Left colon (tissue), 2 donors: ENCODE data around the gene TGOLN2. TPM values are rescaled to one million over a fixed set of nuclear protein-coding genes. Genes with fewer than 3 reads are reported as not detected.
"Not testable (repeated sequence)": the region's sequence is repeated elsewhere in the genome, so short reads cannot be mapped to it uniquely, and the experiment has no call there.

Source experiments
- ATAC-seq: fragments of 200-7000 bp; cut with Tn5 transposase; one replicate; pipeline ENCODE4 v1.9.1; 2020; ENCODE audit warnings: mild to moderate bottlenecking, moderate library complexity
- DNase-seq, 2 donors: peaks; one replicate each; pipeline ENCODE4 v3.0.0-alpha.2; 2020
- intact Hi-C, 2 donors: fragments of 100-400 bp; cut with DNase I in 1 of 2; cut with micrococcal nuclease in 1 of 2; formaldehyde crosslinking; loops; one replicate each; pipeline versions ENCODE4 v1.11.2 to v1.14.0; 2022; cut with DNase I, micrococcal nuclease
- long read RNA-seq: library from polyadenylated mRNA; unstranded; transcript quantifications from one replicate; pipeline ENCODE4 v2.0.0, GENCODE V29; 2021
- total RNA-seq, 2 donors: library from RNA; stranded (reverse); fragmentation: NEBNext Ultra II Directional; extraction: Animal tissue kit (Norgen Biotek cat#: 25700); gene quantifications; one replicate each; pipeline ENCODE4 v1.2.1, GENCODE V29; 2021
- donor health status: DM: no; HTN: no; CAD: no.
- donor health status: DM: yes; HTN: yes; CAD: no.

TGOLN2 gene
- 100 to 1,000 TPM; 186 to 193 TPM for total RNA-seq
- long read RNA-seq, full-length matches to known transcripts, result 56 of 236 reads
- long read RNA-seq, partial matches to known transcripts, result 18 of 236 reads
- long read RNA-seq, other reads (novel, unspliced or antisense), result 162 of 236 reads

DNA sequence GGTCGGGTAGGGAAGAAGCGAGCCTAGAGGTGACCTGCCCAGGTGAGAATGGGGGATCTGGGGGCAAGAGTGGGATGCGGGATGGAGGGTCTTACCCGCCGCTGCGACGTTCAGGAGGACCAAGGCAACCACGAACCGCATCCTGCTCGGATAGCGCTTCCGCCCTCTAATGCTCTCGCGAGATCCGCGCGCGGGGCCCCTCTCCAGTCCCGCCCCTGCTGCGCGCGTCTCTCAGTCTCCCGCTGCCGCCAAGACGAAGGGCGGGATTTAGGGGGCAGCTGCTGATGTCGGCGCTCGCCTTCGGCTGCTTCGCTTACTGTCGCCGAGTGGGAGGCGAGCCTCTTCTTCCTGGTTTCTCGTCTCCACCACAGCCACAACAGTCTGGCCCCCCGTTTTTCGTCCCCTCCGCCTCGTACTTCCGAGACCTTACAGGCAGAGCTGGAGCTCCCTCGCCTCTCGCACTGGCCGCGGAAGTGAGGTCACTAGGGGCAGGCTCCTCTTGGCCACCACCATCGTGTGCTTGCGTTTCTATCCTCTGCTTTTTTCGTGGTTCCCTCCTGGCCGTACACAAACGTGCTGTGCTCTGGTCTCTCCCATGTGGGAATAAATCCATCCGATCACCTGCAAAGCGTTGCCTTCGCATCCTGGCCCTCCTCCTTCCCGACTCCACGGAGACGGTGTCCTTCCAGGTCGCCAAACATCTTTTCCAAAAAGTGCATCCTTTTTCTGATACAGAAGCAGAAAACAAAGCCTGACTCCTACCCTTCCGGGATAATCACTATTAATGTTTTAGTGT, at the start of gene TGOLN2:
Gene TGOLN2 (minus strand): TSS at position 168 of the 796 bp plus-strand sequence. CDS start 27 bp downstream, at position 141.
- DNase-seq (peak; percentile 93 to 97), ATAC-seq (peak; percentile 84)
- intact Hi-C loops, result no loop called here

DNA sequence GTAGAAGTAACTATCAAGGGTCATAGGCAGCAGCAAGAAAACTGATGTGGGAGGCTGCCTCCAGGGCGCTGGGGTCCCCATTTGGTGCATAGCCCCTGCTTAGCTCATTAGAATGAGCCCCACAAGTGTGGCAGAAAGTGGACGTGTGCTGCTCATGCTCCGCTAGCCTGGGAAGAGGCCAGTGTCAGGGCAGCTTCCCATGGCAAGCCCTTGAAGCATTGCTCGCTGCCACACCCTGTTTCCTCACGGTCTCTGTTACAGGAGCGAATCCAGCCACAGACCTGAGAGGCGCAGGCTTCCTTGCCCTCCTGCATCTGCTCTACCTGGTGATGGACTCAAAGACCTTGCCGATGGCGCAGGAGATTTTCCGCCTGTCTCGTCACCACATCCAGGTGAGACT, 49.3 kb upstream of the TGOLN2 start:
- no peak for DNase-seq
- intact Hi-C loops, result no loop called here

DNA sequence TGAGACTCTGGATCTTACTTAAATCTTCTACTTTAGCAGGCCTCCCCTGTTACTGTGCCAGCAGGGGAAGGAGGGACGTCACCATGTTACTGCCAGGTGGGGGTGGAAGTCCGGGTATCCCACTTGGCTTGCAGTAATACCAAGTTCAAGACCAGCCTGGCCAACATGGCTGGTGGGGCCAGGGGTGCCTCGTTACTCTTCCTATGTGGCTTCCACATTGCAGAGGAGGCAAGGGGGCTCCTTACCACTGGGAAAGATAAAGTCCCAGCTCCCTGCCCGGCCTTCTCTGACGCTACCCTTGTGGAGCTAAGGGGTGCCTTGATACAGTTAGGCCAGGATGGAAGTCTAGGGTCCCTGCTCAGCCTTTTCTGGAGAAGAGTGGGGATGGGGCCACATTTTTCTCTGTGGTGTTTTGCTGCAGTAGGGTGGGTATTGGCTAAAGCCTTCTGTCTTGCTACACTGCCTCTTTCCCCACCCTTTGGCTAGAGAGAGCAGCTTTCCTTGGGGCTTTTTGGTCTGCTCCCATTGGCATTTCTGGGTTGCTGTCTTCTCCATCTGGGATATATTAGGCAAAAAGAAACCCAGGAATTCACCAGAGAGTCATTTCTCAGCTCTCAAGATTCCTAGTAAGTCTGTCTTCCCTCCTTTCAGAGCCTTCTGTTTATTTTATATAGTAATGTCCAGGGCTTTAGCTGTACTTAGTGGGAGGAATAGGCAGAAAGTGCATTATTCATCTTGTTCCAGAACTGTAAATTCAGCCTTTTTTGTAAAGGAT, 48.7 kb upstream of the TGOLN2 start:
- DNase-seq (no peak), ATAC-seq (no peak)
- intact Hi-C loops, result no loop called here

More for the DNA sequence above, 49.3 kb upstream of the TGOLN2 start:
- no peak for ATAC-seq

DNA sequence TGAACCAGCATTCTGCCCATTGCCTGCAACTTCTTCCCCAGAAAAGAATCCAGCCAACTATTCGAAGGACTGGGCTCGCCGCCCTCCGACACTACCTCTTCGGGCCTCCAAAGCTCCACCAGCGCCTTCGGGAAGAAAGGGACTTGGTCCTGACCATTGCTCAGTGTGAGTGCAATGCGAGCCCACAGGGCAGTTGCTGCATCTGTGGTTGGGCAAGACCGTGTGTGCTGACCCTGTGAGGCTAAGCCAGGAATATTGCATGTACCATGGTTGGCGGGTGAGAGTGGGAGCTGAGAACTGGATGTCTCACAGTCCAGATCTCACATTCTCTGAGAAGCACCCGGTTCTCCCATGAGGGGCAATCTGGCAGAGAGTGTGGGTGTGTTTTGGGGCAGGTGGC, 43.3 kb upstream of the TGOLN2 start:
- no peak for ATAC-seq
- intact Hi-C loops, result no loop called here
- no peak for DNase-seq

DNA sequence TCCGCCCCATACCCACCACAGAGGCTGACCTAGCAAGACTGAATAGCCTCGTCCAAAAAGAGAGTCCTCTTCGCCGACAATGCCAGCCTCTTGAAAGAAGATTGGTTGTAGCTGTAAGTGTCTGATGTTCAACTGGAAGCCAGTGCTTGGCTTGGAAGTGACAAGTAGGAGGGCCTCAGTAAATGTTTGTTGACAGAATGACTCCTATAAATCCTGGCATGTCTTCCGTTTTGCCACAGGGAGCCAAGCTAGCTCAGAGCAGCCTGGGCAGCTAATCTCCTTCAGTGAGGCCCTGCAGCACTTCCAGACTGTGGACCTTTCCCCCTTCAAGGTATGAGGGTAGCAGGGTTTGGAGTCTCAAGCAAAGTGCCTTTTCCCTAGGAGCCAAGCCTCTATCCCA, 41.7 kb upstream of the TGOLN2 start:
- DNase-seq (no peak), ATAC-seq (peak; percentile 95)

DNA sequence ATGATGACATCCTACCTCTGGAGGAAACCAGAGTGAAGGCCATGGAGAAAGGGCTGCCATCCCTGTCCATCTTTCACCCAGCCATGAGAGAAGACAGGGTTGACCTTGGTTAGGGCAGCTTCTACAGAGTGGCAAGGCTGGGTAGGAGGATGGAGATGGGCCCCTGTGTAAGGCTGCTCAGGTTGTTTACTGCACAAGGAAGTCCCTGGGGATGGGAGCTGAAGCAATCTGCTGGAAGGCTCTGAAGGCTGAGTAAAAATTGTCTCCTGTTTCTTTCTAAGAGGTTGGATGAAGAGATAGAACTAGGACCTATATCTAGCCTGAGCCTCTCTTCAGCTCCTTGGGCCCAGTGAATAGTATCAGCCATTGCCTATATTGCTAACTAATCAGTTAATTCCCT, 41.1 kb upstream of the TGOLN2 start:
- ATAC-seq, result peak; percentile 31
- DNase-seq, result no peak
- intact Hi-C loops, result no loop called here

More for the DNA sequence above, 41.7 kb upstream of the TGOLN2 start:
- intact Hi-C loops, result no loop called here

DNA sequence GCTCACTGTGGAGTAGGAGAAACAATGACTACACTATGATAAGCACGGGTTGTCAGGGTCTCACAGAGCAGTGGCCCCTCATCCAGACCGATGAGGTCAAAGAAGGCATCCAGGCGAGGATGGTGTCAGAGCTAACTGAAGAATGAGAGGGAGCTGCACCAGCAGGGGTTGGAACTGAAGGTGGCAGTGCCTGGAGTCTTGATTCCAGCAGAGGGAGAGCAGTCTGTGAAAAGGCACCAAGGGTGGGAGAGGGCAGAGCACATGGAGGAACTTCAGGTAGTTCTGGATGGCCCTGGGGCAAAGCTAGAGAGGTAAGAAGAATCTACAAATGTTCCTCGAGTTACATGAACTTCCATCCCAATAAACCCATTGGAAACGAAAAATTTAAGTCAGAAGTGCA, 39.4 kb upstream of the TGOLN2 start:
- DNase-seq, result no peak
- intact Hi-C loops, result no loop called here
- ATAC-seq, result no peak

DNA sequence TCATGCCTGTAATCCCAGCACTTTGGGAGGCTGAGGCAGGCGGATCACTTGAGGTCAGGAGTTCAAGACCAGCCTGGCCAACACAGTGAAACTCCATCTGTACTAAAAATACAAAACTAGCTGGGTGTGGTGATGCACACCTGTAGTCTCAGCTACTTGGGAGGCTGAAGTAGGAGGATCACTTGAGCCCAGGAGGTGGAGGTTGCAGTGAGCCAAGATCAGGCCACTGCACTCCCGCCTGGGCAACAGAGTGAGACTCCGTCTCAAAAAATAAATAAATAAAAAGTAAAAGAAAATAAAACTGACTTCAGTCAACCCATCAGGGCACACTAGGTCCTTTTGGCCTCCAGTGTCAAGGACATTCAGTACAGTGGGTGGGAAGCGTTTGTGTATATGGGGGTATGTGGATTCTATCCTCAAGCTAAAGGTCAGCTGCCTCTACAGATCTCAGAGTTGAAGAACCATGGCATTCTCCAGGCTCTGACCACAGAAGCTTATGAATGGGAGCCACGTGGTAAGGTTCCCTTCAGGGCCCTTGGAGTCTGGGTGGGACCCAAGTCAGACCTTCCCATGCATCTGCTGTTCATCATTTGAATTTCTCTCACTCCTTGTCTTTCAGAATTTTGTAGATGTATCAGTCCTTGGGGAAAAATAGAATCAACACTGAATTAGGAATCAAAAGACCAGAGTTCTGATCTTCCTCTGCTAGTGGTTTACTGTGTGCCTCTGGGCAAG, 35.0 kb upstream of the TGOLN2 start:
- intact Hi-C loops, DNase-seq, ATAC-seq: not testable (repeated sequence)

DNA sequence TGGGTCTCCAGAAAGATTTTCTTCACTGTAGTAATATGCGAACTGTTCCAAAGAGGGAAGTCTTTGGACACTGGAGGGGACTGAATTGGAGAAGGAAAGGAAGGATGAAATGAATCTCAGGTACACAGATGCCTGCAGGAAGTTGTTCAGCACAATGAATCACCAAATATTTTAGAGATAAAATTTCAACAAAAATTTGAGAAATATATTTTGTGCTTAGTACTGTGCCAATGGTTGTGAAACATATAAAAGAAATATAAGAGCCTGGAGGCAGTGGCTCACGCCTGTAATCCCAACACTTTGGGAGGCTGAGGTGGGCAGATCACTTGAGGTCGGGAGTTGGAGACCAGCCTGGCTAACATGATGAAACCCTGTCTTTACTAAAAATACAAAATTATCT, 29.9 kb upstream of the TGOLN2 start:
- DNase-seq (no peak), ATAC-seq (no peak)
- intact Hi-C loops, result no loop called here

DNA sequence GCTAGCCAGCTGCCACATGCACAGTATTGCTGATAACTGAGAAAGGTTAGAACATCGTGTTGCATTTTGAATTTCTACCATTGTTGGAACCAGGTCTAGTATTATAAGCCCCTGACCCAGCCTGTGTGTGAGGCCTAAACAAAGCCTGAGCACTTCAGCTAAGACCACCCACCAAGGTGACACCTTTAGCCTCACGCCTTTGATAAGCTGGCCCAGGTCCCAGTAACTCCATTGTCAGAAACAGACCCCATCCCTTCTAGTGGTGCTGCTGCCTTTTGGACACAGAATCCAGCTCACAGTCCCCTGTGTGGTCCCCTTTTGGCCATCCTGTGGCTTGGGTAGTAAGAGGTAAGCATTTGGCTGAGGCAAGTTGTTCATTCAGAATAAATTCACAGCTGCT, 28.4 kb upstream of the TGOLN2 start:
- intact Hi-C loops, result no loop called here
- ATAC-seq (no peak), DNase-seq (no peak)

DNA sequence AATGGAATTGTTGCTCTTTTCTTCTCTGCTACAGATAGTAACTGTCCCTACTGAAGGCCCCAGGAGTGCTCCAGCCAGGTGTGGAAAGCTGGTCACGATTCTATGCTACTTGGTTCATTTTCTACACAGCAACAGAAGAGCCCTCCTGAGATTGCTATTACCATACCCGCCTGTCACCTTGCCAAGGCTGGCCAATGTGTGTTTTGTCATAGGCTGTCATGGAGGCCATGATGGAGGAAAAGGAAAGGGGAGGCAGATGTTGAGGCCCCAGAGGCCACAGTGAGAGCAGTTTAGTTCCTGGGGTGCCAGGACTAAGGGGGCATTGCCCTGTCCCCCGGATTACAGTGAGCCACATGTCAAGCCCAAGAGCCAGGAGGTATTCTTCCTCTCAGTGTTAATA, 27.7 kb upstream of the TGOLN2 start:
- ATAC-seq (no peak), DNase-seq (peak in 1 of 2 donors; percentile 25)
- intact Hi-C loops, result no loop called here

DNA sequence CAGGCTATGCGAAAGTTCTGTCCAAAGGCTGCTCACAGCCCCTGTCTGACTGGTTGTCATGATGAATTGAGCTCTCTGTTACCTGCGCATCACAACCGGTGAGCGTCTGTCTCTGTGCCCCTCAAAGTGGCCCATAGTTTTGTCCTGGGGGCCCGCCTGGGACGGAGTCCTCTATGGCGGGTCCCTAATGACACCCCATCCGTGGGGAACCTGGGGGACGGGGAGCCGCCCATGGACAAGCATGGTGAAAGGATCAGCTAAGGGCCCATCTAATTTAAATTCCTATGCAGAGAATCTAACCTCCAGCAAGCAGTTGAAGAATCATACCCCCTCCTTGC, 27.3 kb upstream of the TGOLN2 start:
- intact Hi-C loops, result no loop called here
- ATAC-seq, result no peak
- DNase-seq, result no peak

DNA sequence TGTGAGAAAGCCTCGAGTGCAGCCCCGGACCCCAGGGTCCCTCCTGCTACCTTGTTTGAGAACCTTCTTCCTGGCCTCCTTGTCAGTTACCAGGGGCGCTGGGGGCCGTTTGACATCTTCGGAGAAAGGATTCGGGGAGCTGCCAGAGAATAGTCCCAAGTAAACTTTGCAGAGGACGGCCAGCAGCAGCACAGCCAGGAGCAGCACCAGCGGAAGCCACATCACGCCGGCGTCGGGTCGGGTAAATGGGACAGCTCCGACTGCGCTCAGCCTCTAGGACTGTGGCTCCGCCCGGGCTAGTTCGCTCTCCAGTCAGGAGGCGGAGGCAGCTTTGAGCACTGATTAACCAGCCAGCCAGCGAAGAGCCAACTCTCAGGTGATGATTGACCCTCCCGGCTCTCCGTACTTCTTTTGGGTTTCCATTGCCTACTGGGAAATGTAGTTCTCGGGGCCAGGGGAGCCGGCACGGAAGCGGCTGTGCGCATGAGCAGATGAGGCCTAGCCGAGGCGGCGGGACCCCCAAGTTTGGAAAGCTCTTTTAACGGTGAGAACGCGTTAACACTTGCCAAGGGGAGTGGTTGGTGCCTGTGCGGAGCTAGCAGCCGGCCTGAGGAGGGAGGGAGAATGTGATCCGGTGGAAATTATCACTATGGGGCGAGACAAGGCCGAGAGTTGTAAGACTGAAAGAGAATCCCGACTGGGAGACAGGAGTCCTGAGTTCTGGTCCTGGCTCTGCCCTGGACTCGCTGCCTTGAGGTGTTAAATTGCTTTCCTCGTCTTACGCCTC, 26.7 kb upstream of the TGOLN2 start, which contains the start of the genes ELMOD3 and RETSAT:
Gene ELMOD3 (plus strand): TSS at position 484 of the 787 bp plus-strand sequence. CDS start 2,430 bp downstream, outside the sequence.
Gene RETSAT (minus strand): TSS at position 243 of the 787 bp plus-strand sequence. CDS start 21 bp downstream, at position 222.
- ATAC-seq (peak; percentile 90), DNase-seq (peak; percentile 97 to 99)
- intact Hi-C loops, result no loop called here

DNA sequence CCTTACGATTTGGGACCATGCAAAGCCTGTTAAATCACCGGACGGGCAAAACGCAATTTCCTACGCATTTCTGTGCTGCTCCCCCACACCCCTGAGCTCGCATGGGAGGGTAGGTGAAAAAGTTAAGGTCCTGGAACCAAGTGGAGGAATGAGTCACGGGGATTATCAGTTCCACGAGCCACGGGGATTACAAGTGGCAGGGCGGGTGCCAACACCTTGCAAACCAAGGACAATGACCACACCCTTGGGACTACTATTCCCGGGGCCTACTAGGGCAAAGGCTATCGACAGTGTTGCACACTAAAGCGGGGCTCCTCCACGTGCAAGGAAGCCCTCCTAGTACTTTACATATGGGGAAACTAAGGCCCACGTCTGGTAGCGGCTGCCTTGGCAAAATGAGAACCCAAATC, 26.1 kb upstream of the TGOLN2 start:
- ATAC-seq (peak; percentile 84), DNase-seq (peak; percentile 79 to 85)
- intact Hi-C loops, result no loop called here

DNA sequence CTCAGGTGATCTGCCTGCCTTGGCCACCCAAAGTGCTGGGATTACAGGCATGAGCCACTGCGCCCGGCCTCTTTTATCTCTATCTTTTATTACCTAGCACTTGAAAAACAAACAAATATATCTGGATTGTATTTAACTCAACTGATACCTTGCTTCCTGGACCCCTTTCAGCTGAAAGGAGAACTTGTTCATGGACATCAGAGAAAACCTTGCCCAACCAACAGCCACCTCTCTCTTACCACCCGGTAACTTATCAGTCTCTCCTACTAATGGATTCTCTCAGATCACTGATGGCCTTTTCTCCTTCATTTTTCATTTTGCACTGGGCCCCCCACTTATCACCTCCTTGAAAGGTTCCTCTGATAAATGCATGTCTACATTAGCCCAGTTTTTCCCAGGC, 19.8 kb upstream of the TGOLN2 start:
- ATAC-seq, result no peak
- intact Hi-C loops, result no loop called here
- no peak for DNase-seq

DNA sequence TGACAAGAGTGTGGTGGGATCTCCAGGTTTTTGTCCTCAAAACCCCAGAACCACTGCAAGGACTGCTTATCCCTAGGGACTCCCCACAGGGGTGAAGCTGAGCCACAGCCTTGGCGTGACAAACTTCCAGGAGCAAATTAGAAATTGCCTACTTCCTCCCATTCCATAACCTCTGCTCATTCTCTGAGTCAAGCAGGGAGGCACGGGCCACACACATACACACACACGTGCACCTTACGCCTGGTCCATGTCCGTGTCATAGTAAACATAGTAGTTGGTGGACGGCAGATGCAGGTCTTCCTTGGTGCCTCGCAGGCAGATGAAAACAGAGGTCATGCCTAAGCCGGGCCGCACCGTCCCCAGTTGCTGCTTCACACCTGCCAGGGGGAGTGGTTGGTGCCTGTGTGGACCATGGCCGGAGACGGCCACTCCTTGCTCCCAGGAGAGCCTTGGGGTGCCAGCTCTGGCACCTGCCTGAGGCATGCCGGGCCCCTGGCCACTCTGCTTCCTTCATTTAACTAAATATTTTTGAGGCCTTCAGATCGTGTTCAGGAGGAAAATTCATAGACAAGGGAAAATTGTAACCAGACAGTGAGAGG, 16.7 kb upstream of the TGOLN2 start:
- intact Hi-C loops, result no loop called here
- ATAC-seq, result no peak
- DNase-seq, result no peak

DNA sequence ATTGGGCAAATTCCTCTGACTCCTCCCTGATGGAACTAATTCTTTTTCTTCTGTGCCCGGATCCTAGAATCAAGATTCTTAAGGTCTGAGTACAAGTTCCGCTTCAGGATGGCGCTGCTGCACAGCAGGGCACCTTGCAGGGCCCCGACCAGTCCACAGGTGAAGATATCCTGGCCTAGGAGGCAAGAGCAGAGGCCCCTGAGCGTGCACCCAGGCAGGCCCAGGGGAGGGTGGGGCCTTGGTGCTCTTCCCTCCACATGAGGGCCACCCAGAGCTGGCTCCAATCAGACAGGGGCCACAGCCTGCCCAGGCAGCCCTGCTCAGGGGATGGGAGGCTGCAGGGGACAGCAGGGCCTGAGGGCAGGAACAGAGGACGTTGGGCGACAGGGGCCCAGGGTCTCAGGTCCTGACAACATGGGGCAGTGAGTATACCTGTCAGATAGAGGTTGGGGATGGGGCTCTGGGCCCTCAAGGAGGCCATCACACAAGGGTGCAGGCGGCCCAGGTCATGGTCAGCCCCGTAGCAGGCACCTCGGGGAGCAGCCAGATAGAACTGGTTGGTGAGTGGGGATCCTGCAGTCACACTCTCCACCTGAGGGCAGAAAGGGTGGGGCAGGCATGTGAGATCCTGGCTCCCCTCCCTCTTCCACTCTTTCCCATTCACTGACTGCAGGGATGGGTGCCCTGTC, 15.6 kb upstream of the TGOLN2 start:
- intact Hi-C loops, DNase-seq: not testable (repeated sequence)
- ATAC-seq, result peak; percentile 15
